Fibroblast of the aortic adventitia (primary cell): ENCODE measurements around the gene BEST2. TPM values are rescaled to one million over a fixed set of nuclear protein-coding genes. Genes with fewer than 3 reads are reported as not detected.
A peak's percentile ranks its signal among the peaks of the same experiment; 100 is the strongest.

Experiments used
- DNase-seq: peaks from one replicate; pipeline ENCODE4 v3.0.0-alpha.2; 2010; ENCODE audit warnings: low read depth
- H3K4me3 ChIP-seq: 2 replicates; pipeline ENCODE4 v1.5.1; 2011; ENCODE audit warnings: low read depth, mild to moderate bottlenecking, control low read depth, low read length, moderate library complexity
- total RNA-seq: library from RNA; depleted of rRNA; stranded (reverse); fragments of >200 nt; gene quantifications from 2 replicates; pipeline ENCODE4 v1.2.3, GENCODE V29; 2012; ENCODE audit warnings: low replicate concordance
- TF ChIP-seq, protein P1 (sequence below): IDR thresholded peaks from 2 replicates; pipeline ENCODE4 v1.5.1; 2011; ENCODE audit warnings: mild to moderate bottlenecking, low read length, control low read depth, inconsistent platforms; ENCODE audit not compliant: insufficient read depth

BEST2 gene
- total RNA-seq, 1 donor: not detected

DNA sequence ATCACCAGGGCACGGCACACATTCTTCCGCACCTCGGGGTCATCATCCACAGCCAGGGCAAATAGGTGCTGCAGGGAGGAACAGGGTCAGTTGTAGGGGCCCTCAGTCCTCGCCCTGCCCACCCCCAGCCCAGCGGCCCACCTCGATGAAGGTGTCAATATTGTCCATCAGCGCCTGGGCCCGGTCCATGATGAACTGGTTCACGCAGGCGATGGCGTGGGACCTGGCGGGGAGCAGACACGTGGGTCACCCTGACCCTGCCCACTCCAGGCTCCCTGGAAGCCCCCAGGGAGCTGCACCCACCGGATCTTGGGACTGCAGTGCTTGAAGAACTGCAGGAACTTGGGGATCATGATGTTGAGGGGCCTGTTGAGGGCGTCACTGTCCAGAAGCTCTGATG is 36.5 kb upstream of the BEST2 start:
- no peak overlapping the region for H3K4me3 ChIP-seq
- TF ChIP-seq, protein P1, sequence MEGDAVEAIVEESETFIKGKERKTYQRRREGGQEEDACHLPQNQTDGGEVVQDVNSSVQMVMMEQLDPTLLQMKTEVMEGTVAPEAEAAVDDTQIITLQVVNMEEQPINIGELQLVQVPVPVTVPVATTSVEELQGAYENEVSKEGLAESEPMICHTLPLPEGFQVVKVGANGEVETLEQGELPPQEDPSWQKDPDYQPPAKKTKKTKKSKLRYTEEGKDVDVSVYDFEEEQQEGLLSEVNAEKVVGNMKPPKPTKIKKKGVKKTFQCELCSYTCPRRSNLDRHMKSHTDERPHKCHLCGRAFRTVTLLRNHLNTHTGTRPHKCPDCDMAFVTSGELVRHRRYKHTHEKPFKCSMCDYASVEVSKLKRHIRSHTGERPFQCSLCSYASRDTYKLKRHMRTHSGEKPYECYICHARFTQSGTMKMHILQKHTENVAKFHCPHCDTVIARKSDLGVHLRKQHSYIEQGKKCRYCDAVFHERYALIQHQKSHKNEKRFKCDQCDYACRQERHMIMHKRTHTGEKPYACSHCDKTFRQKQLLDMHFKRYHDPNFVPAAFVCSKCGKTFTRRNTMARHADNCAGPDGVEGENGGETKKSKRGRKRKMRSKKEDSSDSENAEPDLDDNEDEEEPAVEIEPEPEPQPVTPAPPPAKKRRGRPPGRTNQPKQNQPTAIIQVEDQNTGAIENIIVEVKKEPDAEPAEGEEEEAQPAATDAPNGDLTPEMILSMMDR: no peak
- no peak for DNase-seq

DNA sequence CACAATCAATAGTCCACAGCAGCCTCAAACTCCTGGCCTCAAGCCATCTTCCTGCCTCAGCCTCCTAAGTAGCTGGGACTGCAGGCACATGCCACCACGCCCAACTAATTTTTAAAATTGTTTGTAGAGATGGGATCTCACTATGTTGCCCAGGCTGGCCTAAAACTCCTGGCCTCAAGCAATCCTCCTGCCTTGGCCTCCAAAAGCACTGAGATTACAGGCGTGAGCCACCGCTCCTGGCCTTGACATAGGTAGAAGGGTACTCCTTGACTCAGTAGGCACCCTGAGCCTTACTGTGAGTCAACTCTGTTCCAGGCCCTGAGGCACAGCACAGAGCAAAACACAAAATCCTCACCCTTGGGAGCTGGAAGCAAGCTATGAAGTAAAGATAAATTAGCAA is 35.7 kb upstream of the BEST2 start:
- TF ChIP-seq, protein P1: no peak
- H3K4me3 ChIP-seq: no peak overlapping the region
- DNase-seq: no peak

DNA sequence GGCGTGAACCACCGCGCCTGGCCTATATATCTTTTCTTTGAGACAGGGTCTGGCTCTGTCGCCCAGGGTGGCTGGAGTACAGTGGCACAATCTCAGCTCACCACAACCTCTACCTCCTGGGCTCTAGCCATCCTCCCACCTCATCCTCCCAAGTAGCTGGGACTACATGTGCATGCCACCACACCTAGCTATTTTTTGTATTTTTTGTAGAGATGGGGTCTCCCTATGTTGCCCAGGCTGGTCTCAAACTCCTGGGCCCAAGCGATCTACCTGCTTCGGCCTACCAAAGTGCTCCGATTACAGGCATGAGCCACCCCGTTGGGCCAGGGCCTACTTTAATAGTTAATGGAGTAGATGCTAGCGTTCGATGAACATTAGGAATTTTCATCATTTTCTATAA is 31.3 kb upstream of the BEST2 start:
- TF ChIP-seq, protein P1: no peak
- DNase-seq: no peak
- H3K4me3 ChIP-seq: peak overlapping the region; percentile 84

DNA sequence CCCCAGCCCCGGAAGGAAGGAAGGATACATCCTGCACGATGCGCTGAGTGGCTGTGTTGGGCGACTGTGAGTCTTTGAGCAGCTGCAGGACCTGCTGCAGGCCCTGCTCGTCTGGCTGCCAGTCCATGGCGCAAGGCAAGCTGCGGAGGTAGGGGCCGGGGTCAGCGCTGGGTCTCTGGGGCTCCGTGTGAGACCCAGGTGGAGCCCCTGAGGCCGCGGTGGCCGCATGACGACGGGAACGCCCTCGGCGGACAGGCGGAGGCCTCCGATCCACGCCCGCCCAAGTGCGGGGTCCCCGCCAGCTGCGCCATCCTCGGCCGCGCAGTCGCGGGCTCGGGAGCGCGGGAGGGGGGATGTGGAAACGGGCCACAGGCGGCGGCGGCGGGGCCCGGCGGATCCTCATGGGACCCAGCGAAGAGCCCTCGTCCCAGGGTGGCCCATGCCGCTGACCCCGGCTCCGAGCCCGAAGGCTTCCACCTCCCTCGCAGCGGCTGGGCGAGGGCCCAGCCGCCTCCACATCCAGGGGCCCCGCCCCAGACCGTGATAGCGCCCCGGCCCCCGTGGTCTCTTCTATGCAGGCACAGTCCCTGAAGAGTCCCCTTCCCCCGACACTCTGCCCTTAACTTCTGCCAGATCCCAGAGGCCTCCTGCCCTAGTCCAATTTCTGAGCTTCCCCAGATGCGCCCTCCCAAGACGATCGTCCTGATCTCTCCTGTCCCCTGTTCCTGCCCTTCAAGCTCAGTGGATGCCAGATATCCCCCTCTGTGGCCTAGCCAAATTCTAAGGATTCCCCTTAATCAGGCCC is 30.5 kb upstream of the BEST2 start:
- H3K4me3 ChIP-seq: peak overlapping the region; percentile 84
- TF ChIP-seq, protein P1: no peak
- DNase-seq: peak; percentile 17

DNA sequence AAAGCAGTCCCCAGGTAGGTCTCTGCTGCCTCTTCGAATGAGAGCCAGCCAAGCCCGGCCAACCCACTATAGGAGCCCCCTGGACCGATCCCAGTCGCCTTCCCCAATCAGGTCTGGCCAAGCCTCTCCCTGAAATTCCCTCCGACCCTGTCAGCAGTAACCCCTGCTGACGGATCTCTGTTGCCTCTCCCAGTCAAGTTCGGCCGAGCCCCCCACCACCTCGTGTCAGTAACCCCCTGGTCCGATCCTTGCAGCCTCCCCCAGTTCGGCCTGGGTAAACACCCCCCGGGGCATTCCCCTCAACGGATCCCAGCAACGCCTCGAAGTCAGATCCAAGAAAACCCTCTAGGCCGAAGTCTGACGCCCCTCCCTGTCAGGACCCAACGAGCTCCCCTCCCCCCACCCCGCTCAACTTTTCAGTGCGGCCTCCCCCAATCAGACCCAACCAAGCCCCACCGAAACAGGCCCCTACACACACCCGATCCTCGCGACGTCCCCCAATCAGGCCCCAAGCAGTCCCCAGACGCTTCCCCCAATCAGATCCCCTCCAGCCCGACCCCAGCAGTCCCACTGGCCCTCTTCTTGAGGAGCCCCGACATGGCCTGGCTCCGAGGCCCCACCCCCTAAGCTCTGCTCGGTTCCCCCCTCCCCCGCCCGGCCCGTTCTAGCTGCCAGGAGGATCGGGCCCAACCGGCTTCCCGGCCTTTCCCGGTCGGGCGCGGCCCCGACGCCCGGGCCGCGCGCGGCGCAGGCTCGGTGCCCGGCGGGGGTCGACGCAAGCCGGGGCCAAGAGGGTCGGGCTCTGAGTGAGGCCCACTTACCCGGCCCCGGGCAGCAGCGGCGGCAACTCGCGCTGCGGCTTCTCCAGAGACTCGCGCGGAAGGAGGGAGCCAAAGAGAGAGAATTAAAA is 29.7 kb upstream of the BEST2 start:
- DNase-seq: peak; percentile 66
- peak overlapping the region; percentile 84 for H3K4me3 ChIP-seq
- TF ChIP-seq, protein P1: no peak

DNA sequence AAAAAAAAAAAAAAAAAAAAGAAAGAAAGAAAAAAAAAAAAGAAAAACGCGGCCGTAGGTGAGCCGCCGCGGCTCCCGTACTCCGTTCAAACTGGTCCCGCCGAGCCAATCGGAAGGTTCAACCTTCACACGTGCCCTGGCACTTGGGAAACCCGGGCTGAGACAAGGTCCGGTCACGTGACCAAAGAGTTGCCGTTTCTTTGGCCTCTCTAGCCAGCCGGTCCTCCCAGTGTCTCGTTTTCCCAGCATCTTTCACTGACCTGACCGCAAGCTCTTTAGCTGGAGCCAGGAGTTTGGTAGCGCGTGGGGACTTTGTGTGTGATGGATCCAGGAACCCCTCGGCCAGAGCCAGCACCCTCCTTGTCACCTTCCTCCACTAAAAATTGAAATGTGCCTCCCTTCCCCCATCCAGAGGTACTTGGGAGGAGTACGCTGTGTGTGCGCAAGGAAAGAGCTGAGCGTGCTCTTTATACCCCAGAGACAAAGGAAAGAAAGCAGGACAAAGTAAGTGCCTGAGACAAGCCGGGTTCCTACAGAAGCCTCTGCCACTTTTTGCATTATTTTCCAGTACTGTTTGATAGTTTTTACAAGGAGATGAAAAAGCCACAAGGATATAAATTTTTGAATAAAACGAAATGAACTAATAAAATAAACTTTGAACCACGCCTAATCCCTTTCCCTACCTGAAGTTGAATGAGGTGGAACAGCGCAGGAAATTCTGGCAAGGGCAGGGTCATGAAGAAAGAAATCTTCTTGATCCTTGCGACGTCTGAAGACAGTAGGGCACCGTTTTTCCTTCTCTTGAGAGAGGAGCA is 28.8 kb upstream of the BEST2 start:
- peak; percentile 100 for DNase-seq
- TF ChIP-seq, protein P1: no peak
- peak overlapping the region; percentile 84 for H3K4me3 ChIP-seq
